Activated T-cell treated with anti-CD3 and anti-CD28 coated beads, Interleukin-2, amount 50 U/mL, for 48 hours (primary cell): Measurements from ENCODE around the gene MSANTD4.
"Not testable (repeated sequence)": the region's sequence is repeated elsewhere in the genome, so short reads cannot be mapped to it uniquely, and the experiment has no call there.

ENCODE experiments used
- DNase-seq, 2 experiments: peaks; one replicate each; pipeline ENCODE4 v3.0.0-alpha.2; 2020

Gene MSANTD4

GRCh38 chr11:106021967-106022794 lies at the start of gene MSANTD4:
Gene MSANTD4, minus strand, starts transcription at chr11:106022240. Its CDS starts 11,323 bp downstream, at chr11:106010917.
- peak; percentile 99 to 100 for DNase-seq

DNA sequence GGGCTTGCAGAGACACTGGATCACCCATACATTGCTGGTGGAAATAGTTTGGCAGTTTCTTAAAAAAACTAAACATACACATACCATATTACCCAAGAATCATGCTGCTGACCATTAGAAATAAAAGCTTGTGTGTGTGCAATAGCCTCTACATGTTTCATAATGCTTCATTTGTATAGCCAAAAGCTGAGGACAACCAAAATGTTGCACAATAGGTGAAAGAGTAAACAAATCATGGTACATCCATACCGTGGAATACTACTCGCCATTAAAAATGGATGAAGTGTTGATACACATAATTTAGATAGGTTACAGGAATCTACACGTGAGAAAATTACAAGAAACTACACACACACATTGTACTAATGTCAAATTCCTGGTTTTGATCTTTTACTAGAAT lies 48.6 kb upstream of the MSANTD4 start:
- DNase-seq: no peak

DNA sequence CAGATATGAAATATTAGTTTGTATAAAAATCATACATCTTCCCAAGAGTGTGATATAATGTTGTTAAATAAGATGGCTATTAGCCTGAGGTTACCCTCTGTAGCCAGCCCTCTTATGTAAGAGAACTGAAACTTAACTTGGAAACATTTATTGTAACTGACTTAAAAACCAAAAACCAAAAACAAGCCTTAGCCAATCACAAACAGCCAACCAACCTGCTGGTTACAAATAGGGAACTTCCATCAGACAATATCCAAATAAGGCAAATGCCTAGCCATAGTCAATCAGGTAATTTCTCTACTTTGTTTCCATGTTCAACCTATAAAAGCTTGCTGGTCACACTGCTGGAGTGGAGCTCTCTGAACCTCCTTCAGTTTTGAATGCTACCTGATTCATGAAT lies 41.0 kb upstream of the MSANTD4 start:
- DNase-seq: no peak

DNA sequence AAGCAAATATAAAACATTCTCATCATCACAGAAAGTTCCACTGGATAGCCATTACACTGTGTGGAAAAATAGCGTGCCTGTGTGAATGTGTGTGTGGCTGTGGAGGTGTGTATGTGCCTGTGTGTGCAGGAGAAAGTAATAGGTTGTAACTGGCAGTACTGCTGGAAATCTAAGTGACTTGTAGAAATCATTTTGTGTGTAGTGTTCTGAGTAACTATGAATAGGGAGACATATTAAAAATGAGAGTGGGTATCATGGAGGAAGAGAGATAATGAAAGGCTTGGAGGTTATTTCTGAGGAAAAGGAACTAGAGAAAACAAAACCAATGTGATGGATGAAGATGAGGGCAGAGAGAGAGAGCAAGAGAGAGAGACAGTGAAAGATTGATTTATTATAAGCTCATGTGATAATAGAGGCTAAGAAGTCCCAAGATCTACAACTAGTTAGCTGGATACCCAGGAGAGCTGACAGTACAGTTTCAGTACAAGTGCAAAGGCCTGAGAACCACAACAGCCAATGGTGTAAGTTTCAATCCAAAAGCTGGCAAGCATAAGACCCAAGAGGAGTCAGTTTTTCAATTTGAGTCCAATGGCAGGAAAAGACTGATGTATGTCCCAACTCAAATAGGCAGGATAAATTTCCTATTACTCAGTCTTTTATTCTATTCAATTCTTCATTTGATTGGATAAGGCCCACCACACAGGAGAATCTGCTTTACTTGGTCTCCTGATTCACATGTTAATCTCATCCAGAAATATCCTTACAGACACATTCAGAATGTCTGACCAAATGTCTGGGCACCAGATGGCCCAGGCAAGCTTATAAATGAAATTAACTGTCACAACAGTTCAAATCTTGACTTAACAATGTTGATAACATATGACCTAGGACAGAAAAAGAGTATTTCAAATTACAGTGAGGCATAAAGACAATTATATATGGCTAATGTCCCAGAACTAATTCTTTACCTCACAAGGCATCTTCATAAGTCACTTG lies 40.2 kb upstream of the MSANTD4 start:
- no peak for DNase-seq

- no peak for DNase-seq
Observed at GRCh38 chr11:106061249-106061784, 39.3 kb upstream of the MSANTD4 start.

DNA sequence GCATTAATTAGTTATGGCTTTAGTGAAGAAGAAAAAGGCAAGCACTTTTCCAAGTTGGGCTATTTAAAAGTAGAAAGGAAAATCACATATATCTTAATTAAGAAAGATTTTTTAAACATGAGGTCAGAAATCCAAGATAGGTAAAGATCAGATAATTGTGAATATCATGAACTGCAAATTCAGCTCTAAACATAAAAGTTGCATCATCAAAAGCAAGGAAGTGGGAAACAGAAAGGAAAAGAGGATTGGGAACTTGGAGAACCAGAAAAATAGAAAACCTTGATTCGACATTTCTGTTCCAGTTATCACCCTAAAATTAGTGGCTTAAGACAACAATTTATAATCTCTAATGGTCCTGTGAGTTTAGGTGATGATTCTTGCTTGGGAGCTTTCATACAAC lies 37.6 kb upstream of the MSANTD4 start:
- no peak for DNase-seq

DNA sequence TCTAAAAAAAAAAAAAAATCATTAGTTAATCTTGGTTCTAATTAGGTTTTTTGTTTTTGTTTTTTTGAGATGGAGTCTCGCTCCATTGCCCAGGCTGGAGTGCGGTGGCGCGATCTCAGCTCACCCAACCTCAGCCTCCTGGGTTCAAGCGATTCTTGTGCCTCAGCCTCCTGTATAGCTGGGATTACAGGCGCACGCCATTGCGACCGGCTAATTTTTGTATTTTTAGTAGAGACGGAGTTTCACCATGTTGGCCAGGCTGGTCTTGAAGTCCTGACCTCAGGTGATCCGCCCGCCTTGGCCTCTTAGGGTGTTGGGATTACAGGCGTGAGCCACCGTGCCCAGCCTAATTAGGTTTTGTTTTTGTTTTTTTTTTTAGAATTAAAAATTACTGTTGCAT lies 36.3 kb upstream of the MSANTD4 start:
- not testable (repeated sequence) for DNase-seq

DNA sequence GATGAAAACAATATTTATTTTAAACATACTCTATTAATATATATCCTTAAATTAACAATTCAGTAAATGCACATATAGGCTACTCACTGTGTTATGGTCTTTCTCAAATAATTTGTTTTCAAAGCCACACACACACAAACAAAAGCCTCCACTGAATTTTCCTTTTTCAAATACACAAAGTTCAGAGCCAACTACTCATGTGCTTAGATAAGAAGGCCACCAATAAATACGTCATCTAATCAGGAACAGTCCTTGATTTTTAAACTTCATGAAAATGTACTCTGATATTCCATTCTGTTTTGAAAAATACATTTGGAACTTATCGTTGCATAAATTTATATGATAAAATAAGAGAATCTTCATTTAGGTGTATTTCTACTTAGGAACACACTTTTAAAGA lies 29.1 kb upstream of the MSANTD4 start:
- no peak for DNase-seq

DNA sequence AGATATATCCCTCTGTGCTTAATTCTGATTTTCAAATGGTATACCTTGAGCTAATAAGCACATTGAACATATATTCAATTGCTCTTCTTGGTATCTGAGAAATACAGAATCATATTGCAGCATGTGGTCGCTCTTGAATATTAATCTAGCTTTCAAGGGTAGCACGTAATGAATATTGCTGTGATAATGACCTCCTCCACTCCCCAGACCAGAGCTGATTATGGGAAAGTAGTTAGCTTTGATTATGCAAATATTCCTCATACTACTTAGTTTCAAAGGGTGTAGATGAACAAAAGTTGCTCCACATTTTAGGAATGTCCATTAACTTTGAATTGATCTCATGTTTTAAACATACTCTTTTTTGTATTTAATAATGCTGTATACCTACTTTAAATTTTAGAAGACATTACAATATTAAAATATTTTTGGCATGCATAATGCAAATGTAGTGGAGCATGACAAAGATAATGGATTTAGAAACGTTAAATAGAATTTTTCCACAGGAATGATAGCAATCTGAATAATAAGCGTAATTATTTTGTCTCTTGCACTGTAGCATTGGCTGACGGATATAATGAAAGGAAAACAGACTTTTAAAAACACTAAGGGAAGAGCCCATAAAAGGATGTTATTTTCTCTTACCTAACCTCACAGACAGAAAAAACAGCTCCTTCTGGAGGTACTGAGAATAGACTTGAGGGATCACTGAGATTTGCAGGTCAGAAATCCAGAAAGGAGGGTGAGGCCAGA lies 27.9 kb upstream of the MSANTD4 start:
- no peak for DNase-seq

DNA sequence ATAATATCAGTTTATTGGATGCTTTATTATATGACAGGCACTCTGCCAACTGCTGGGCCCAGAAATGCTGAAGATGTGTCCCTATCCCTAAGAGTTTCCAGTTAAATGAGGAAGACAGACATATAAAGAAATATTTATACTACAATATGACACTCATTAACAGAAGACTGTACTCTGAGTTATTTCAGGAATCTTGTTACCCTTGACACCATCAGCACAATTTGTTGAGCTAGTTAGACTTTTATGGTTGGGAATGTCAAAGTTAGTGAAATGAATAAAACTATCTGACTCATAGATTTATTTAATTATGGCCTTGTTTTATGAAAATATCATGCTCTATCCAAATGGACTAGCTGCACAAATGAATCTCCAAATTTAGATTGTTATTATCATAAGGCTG lies 25.6 kb upstream of the MSANTD4 start:
- no peak for DNase-seq

GRCh38 chr11:106043540-106043939 lies 21.5 kb upstream of the MSANTD4 start:
- DNase-seq: no peak

- no peak for DNase-seq
Observed at GRCh38 chr11:106032861-106033260, 10.8 kb upstream of the MSANTD4 start.

GRCh38 chr11:106031936-106032335 lies 9.9 kb upstream of the MSANTD4 start:
- DNase-seq: no peak

GRCh38 chr11:106031202-106031810 lies 9.3 kb upstream of the MSANTD4 start:
- no peak for DNase-seq

DNA sequence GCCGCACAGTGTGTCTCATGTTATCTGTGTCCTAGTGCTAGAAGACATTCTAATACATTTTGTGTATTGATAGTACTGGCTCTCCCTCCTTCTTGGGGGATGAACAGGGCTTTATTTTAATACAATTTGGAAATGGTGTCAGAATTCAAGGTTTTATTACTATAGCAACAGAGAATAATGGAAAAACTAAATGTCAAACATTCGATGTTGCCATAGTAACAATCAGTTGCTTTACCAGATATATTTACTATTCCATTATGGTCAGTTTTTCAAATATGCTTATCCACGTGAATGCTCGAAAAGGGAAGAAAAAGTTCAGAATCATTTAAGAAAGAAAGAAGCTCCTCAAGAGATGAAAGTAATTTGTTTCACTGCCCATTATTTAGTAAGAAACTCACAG lies 8.6 kb upstream of the MSANTD4 start:
- no peak for DNase-seq

DNA sequence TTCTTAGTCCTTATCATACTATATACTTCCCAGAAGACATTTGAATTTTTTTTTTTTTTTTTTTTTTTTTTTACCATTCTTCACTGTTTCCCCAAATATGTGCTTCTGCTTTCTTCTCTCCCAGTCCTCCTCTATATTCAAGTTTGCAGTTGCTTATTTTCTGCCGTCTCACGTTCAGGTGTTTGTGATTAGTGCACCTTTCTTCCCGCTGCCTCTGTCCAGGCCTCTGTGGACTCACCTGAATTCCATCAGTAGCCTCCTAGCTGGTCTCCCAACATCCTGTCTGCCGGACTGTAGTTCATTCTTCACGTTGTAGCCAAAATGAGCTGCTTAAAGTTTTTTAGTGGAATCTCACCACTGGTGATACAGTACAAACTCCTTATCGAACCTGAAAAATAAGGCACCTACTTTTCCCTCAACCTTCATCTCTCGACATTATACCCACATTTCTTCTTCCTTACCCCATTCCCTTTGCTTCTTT lies 795 bp upstream of the MSANTD4 start:
- DNase-seq: no peak

DNA sequence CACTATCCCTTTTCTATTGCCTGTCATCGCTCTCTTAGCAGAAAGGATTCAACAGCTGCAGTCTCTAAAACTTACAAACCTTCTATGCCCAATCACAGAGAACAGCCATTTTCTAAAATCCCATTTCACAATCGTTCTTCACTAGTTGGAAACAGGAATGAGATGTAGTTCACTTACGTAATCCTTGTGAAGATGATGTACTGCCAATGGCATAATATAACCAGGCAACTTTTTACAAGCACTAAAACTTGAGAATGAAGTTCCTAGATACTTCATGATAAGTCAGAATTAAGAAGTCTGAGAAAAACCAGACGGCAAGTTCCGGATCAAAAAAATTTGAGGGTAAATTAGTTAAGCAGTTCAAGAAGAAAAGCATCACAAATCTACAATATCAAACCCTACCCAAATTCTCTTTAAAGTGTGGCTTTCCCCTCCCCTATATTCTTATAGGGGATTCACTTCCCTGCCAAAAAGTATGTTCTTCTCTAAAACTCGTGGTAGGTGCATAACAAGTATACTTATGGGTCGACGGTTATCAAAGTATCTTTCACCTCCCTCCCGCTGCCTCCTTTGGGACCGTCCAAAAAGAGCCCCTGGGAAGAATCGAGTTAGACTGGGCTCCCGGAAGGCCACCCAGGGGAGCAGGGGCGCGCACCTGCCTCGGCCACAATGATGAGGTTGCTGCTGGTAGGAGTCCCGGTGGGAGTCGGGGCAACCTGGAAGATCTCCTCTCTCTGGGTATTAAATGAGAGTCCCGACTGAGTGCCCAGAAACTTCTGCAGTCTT lies 666 bp downstream of the MSANTD4 start:
- DNase-seq: no peak

- no peak for DNase-seq
Observed at GRCh38 chr11:106017093-106017492, 4.9 kb downstream of the MSANTD4 start.

DNA sequence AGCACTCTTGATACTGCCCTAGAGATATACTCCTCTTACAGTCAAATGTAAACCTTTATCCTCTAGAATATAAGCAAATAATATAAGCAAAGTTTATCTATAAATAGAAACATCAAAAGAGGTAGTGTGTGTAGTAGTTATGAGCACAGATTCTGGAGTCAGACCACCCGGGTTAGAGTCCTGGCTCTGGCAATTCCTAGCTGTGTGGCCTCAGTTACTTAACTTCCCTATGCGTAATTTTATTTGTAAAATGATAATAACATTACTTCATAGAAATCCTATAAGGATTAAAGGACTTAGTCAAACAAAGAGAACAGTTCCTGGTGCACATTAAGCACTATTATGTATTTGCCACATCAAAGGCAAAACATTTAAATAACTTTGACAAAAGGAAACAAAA lies 7.0 kb downstream of the MSANTD4 start:
- DNase-seq: no peak

- DNase-seq: no peak
Observed at GRCh38 chr11:106014620-106015019, 7.4 kb downstream of the MSANTD4 start.

- DNase-seq: no peak
Observed at GRCh38 chr11:106014035-106014434, 8.0 kb downstream of the MSANTD4 start.
